Endodermal cell (in vitro differentiated cells): Measurements from ENCODE around the gene ABTB2. TPM values are rescaled to one million over a fixed set of nuclear protein-coding genes. Genes with fewer than 3 reads are reported as not detected.

Experiments
- DNase-seq: peaks from one replicate; pipeline ENCODE4 v3.0.0-alpha.2; 2017
- H3K27ac ChIP-seq: 2 replicates; pipeline ENCODE4 v1.5.1; 2013; ENCODE audit warnings: mild to moderate bottlenecking, low read depth, low read length, moderate library complexity
- H3K27me3 ChIP-seq: 2 replicates; pipeline ENCODE4 v1.6.1; 2013; ENCODE audit warnings: mild to moderate bottlenecking, low read length, moderate library complexity; ENCODE audit not compliant: insufficient read depth, control insufficient read depth, poor library complexity, severe bottlenecking
- H3K36me3 ChIP-seq: 2 replicates; pipeline ENCODE4 v1.7.0; 2013; ENCODE audit warnings: mild to moderate bottlenecking, low read length, moderate library complexity; ENCODE audit not compliant: control insufficient read depth, insufficient read depth
- H3K4me1 ChIP-seq: one replicate; pipeline ENCODE4 v1.7.0; 2013; ENCODE audit warnings: low read length; ENCODE audit not compliant: control insufficient read depth, insufficient read depth
- H3K4me3 ChIP-seq: 2 replicates; pipeline ENCODE4 v1.5.1; 2013; ENCODE audit warnings: mild to moderate bottlenecking, low read length, moderate library complexity
- H3K9ac ChIP-seq: 2 replicates; pipeline ENCODE4 v1.6.1; 2013; ENCODE audit warnings: mild to moderate bottlenecking, low read length, moderate library complexity; ENCODE audit not compliant: poor library complexity, severe bottlenecking; ENCODE audit errors: extremely low read depth
- H3K9me3 ChIP-seq: 2 replicates; pipeline ENCODE4 v1.6.1; 2013; ENCODE audit warnings: mild to moderate bottlenecking, low read length, moderate library complexity; ENCODE audit not compliant: control insufficient read depth
- H3K27ac Mint-ChIP-seq: 2 replicates; pipeline ENCODE4 v1.8.0; 2020; ENCODE audit warnings: mixed read lengths
- H3K27me3 Mint-ChIP-seq: 2 replicates; pipeline ENCODE4 v1.8.0; 2021; ENCODE audit warnings: mild to moderate bottlenecking, mixed read lengths; ENCODE audit not compliant: insufficient read depth
- H3K36me3 Mint-ChIP-seq: 2 replicates; pipeline ENCODE4 v1.8.0; 2020; ENCODE audit warnings: low read depth, mixed read lengths
- H3K4me1 Mint-ChIP-seq: 2 replicates; pipeline ENCODE4 v1.8.0; 2020; ENCODE audit warnings: mixed read lengths
- H3K4me3 Mint-ChIP-seq: 2 replicates; pipeline ENCODE4 v1.8.0; 2020; ENCODE audit warnings: mild to moderate bottlenecking, moderate library complexity, mixed read lengths
- H3K9me3 Mint-ChIP-seq: 2 replicates; pipeline ENCODE4 v1.8.0; 2020; ENCODE audit warnings: mild to moderate bottlenecking, mixed read lengths
- WGBS, 2 experiments: methylation state at CpG; one replicate each; pipeline versions ENCODE4 v1.1.5 to v1.1.7; 2013; ENCODE audit warnings: missing lambda C conversion rate in 2 of 2, mixed read lengths in 1 of 2; ENCODE audit not compliant: insufficient coverage in 1 of 2, insufficient read length in 1 of 2; 5-methylcytosine and 5-hydroxymethylcytosine counted together
- total RNA-seq, 2 donors: library from RNA; stranded (reverse); fragmentation: NEBNext Ultra II Directional in 1 of 2; extraction: Animal tissue kit (Norgen Biotek cat#: 25700) in 1 of 2; gene quantifications; 2 replicates in 1 of 2; 3 replicates in 1 of 2; pipeline ENCODE4 v1.2.1, GENCODE V29; 2021
- TF ChIP-seq, protein P1 (sequence below): fragments of 200-600 bp; sonication (generic); conservative IDR thresholded peaks from 2 replicates; pipeline ENCODE4 v1.5.0; 2021; ENCODE audit warnings: antibody characterized with exemption, mild to moderate bottlenecking

The ABTB2 gene
- total RNA-seq, 2 donors from 2014 or later, result 2.9 to 5.2 TPM

DNA sequence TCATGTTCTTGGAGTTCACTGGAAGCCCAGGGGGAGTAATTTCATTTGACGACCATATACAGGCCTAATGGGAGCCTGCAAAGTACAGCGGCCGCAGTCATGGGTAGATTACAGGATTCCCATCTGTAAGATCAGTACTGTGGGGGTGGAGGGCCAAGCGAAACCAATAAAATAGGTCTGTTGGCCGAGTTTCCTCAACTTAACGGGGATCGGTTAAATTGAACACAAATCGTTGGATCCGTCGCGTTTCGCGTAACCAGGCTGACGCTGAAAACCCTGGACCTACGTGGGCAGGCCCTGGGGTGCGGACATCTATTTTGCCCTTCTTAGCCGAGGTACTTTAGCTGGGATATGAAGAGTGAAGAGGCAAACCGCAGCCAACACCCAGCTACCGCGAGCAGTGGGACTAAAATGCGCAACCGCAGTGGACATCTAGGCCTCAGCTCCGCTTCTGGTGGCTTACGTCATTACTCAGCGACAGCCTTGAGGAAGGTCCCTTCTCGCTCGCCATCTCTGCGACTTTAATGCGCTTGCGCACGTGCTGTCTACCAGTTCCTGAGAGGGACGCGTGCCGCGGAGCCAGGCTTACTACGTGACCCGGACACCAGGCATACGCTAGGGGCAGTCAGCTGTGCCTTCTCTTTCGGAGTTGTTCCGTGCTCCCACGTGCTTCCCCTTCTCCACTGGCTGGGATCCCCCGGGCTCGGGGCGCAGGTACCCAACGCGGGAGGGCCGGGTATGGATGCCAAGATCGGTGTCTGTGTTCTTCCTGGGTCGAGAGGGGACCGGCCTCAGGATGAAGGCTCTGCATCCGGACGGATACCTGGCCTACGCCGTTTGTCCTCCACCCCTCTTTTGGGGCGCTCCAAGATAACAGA lies 252.5 kb downstream of the ABTB2 start, which contains the start of gene NAT10:
Gene NAT10 (plus strand): TSS at position 551 of the 878 bp plus-strand sequence. CDS start 2,597 bp downstream, outside the sequence.
- peaks cover 23% of the 10 kb centered on the region for H3K36me3 Mint-ChIP-seq
- peak; percentile 98 for DNase-seq
- no peaks in the 10 kb centered on the region for H3K27me3 Mint-ChIP-seq
- peak within 1 kb of the TSS; percentile 99 for H3K27ac Mint-ChIP-seq
- no peaks in the 10 kb centered on the region for H3K27me3 ChIP-seq
- H3K4me1 Mint-ChIP-seq, result peaks cover 16% of the 10 kb centered on the region
- 0% methylated on average over 39 to 55 of the region's 55 CpGs for WGBS, 2 experiments
- peak within 1 kb of the TSS; percentile 92 for H3K4me3 ChIP-seq
- peak within 1 kb of the TSS; percentile 94 for H3K4me3 Mint-ChIP-seq
- H3K36me3 ChIP-seq, result peaks cover 52% of the 10 kb centered on the region
- peak within 1 kb of the TSS; percentile 91 for H3K27ac ChIP-seq
- H3K9ac ChIP-seq, result peak within 1 kb of the TSS; percentile 89
- TF ChIP-seq, protein P1, sequence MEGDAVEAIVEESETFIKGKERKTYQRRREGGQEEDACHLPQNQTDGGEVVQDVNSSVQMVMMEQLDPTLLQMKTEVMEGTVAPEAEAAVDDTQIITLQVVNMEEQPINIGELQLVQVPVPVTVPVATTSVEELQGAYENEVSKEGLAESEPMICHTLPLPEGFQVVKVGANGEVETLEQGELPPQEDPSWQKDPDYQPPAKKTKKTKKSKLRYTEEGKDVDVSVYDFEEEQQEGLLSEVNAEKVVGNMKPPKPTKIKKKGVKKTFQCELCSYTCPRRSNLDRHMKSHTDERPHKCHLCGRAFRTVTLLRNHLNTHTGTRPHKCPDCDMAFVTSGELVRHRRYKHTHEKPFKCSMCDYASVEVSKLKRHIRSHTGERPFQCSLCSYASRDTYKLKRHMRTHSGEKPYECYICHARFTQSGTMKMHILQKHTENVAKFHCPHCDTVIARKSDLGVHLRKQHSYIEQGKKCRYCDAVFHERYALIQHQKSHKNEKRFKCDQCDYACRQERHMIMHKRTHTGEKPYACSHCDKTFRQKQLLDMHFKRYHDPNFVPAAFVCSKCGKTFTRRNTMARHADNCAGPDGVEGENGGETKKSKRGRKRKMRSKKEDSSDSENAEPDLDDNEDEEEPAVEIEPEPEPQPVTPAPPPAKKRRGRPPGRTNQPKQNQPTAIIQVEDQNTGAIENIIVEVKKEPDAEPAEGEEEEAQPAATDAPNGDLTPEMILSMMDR, result peak; percentile 22
- H3K9me3 ChIP-seq, result no peaks in the 10 kb centered on the region
- no peaks in the 10 kb centered on the region for H3K9me3 Mint-ChIP-seq
- no peaks in the 10 kb centered on the region for H3K4me1 ChIP-seq

DNA sequence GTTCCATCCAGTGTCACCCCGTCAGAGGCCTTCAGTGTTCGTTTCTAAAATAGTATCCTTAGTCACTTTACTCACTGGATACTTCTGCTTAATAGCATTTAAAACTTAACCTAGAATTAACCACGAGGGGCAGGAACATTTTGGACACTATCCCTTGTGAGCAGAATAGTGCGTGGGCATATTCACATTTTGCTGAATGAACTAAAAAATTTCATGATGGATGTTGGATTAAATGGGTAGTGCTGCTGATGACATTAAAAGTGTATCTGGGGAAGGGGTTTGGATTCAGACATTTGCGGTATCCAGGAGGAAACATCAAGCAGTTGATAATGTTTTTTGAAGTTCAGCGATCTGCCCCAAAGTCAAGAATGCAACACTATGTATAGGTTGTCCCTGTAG lies 253.1 kb downstream of the ABTB2 start:
- Mint-ChIP-seq H3K27me3 (no peaks in the 10 kb centered on the region), H3K4me3 (peak overlapping the region; percentile 94), H3K4me1 (peaks cover 16% of the 10 kb centered on the region), H3K36me3 (peaks cover 26% of the 10 kb centered on the region), H3K9me3 (no peaks in the 10 kb centered on the region), H3K27ac (peak overlapping the region; percentile 99)
- Histone ChIP-seq H3K9ac (peak overlapping the region; percentile 89), H3K4me1 (no peaks in the 10 kb centered on the region), H3K27ac (peak overlapping the region; percentile 91), H3K9me3 (no peaks in the 10 kb centered on the region), H3K36me3 (peaks cover 52% of the 10 kb centered on the region), H3K27me3 (no peaks in the 10 kb centered on the region), H3K4me3 (peak overlapping the region; percentile 92)
- 34 to 48% methylated on average over 5 to 6 of the region's 6 CpGs for WGBS, 2 experiments
- no peak for DNase-seq
- TF ChIP-seq, protein P1, result no peak

Other genes with a start within 250 kb of the ABTB2 start
- 10 to 100 TPM; 18.9 to 23.4 TPM for gene CAT, start 80.9 kb upstream of the ABTB2 start, total RNA-seq
- not detected for gene ELF5, start 155.8 kb upstream of the ABTB2 start, total RNA-seq